HG03064 (cell line): Measurements from ENCODE around the gene MYEOV.
A peak's percentile ranks its signal among the peaks of the same experiment; 100 is the strongest.

Experiments
- ATAC-seq: cut with Tn5 transposase; IDR thresholded peaks from one replicate; pipeline ENCODE4 v1.9.1; 2021; ENCODE audit warnings: low read depth; ENCODE audit not compliant: unreplicated experiment

The MYEOV gene

DNA sequence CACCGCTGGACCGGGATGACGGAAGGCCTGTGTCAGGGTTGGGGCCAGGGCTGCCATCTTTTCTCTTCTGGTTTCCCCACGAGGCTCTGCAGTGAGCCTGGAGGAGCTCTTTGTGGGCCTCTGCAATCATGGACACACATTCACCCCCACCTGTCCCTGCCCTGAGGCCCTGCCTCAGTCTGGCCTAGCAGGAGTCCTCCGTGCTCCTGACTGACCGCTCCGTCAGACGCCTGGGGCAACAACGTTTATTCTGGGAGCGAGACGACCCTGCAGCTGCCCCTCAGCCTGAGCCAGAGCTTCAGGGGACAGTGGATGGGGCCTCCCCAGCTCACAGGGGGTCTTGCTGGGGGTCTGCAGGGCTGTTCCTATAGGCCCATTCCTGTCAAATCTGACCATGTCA, 8.2 kb upstream of the MYEOV start:
- ATAC-seq, result no peak

DNA sequence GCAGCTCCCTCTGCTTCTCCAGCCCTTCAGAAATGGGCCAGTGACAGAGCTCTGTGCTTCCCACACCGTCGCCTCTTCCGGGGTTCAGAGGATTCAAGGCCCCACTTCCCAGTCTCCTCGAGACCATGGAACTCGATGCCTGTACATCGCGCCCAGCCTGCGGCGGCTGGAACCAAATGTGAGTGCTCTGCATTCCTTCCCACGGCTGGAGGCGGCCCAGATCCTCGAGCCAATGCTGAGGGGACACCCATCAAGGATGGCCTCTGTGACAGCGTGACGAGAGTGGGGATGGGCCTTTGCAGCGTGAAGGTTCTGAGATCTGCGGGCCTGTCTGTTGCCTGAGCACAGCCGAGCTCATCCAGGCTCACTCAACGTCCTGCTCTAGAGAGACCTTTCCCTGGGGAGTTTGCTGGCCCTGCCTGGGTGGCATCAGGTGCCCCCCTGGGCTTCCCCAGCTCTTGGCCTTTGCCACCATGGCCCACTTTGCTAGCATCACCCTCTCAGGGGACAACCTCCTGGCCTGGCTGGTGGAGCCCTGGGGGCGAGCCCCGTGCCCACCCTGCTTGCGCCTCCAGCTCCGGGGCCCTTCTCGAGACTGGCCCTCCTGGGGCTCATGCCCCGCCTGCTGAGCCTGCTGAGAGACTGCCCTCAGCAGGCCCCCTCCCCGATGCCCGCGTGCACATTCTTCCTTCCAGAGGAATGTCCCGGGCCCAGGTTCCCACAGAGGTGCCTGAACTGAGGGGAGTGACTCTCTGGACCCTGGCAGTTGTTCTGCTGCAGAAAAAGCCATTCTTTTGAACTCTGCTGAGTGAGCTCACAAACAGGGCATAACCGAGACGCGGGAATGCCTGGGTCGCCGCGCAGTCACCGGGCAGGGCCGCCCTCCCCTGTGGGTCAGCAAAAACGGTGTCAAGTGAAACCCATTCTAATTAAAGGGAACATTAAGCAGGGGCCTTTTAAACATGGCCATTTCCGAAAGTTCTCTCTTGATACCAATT, 7.3 kb upstream of the MYEOV start:
- ATAC-seq, result no peak

DNA sequence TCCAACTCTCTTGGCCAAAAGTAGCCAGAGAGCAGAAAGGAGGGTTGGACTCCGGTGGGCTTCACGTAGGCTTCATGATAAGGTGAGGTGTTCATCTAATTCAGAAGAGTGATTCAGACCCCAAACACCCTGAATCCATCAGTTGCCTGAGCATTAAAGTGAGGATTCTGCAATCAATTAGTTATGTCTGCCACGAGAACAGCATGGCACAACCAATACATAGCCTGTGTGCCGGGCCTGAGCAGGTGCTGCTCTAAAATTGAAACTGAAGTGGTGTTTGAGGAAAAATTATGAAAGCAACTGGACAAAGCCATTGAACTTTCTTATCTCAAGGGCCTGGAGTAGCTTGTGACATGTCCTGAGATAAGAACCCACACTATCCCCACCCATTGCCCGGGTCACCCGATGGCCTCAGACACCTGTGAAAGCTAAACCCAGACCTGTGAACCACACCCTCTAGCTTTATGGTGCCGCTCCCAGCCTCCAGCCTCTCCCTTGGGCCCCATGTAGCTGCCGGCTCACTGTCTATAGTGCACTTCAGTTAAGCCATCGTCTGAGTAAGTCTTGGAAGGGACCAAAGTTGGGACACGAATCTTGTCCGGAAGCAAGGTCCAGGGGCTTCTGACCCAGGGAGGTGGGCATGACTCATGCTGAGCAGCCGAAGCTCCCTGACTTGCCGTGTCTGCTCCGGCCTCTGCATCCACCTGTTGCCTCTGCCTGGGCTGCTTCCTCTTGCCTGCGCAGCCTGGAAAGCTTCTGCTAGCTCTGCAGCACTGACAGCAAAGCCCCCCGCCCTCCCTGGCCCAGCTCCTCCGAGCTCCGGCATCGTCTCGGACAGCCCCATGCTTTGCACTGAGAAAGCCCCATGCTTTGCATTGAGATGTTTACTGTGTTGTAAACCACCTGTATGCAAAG, 5.7 kb upstream of the MYEOV start:
- no peak for ATAC-seq

DNA sequence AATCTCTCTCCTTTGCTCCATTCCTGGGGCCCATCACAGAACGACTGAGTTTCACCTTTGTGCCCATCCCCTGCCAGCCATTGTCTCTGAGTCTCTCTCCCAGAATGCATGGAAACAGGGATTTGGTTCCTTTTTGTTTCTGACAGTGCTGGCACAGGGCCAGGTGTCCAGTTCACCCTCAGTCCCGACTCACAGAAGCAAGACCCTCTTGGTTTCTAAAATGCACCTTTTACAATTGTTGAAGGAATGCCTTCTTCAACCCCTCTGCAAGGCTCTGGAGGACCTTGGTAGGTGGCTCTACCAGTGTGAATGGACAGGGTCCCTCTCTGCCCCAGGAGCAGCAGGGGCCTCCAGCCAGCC, 5.1 kb upstream of the MYEOV start:
- ATAC-seq, result no peak

DNA sequence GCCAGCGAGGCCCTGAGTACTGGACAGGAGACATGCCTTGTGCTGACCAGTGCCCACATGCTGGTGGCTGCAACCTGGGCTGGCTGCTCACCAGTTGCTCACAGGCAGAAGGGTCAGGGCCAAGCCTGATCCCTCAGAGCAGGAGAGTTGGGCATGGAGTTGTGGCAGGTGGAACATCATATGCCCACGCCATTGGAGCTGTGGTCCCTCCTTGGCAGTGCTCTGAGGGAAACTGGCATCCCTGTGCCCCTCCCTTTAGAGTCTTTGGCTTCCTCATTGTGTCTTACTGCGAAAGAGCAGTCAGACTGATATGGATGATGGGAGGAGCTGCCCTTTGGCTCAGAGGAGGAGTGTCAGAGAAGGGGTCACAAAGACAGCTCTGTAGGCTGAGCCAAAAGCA, 3.1 kb upstream of the MYEOV start:
- no peak for ATAC-seq

DNA sequence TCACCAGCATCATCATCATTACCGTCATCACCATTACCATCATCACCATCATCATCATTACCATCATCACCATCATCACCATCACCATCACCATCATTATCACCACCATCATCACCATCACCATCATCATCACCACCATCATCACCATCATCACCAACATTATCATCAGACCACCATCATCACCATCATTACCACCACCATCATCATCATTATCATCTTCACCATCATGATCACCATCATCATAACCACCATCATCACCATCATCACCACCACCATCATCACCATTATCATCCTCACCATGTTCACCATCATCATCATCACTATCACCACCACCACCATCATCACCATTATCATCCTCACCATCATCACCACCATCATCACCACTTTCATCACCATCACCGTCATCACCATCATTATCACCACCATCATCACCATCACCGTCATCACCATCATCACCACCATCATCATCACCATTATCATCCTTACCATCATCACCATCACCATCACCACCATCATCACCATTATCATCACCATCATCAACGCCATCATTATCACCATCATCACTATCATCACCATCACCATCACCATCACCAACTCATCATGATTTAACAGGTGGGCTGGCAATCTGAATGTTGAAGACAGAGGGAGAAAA, 2.4 kb upstream of the MYEOV start:
- no peak for ATAC-seq

DNA sequence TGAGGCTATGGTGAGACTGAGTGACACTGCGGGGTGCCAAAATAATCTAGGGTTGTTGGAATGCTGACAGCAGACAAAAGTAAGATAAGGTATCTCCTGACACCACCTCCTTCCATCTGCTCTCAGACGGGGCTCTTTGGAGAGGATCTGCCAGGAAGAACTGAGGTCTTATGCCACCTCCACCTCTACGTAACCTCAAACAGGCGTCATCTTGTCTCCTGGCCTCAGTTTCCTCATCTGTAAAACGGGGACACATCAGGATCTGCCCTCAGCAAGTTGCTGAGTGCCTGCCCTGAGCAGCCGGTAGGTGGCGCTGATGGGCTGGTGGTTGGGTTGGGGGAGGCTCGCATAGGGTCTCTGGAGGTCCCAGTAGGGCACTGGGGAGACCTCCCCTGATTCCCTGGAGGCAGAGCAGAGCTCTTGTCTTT, 1.7 kb upstream of the MYEOV start:
- ATAC-seq, result no peak

DNA sequence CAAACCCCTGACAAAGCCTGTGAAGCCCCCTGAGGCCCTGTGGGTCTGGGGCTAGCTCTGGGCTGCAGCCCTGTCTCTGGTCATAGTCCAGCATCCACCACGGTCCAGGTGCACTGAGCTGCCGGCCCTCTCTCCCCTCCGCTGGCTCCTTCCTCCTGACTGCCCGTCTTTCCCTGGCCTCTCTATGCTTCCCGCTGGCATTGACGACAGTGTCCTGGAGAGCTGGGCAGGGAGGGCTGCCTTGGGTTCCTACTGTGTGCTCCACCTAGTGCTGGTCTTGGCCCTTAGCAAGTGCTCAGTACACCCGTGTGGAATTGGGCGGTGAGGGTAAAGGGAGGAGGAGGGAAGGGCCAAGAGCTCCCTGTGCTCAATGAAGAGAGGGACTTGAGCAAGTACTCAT, 868 bp upstream of the MYEOV start:
- ATAC-seq, result no peak

DNA sequence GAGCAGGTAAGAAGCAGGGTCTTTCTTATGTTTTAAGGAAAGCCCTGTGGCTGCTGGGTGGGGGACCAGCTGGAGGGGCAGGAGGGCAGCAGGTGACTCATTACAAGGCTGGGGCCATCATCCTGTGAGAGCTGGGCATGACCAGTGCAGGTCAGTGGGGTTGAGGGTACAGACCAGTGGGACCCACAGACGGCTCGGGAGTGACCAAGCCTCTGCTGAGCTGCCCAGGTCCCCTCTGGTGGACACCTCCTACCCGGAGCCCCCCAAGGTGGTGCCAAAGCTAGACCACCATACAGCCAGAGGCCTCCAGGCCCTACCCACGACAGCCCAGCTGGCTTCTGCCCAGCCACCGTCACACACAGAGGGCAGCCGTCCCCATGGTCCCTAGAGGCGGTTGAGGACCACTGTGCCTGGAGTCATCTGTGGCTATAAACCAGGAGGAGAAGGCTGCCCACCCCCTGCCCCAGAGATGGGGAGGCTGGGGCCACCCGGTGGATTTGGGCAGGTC, 670 bp downstream of the MYEOV start:
- ATAC-seq, result no peak

DNA sequence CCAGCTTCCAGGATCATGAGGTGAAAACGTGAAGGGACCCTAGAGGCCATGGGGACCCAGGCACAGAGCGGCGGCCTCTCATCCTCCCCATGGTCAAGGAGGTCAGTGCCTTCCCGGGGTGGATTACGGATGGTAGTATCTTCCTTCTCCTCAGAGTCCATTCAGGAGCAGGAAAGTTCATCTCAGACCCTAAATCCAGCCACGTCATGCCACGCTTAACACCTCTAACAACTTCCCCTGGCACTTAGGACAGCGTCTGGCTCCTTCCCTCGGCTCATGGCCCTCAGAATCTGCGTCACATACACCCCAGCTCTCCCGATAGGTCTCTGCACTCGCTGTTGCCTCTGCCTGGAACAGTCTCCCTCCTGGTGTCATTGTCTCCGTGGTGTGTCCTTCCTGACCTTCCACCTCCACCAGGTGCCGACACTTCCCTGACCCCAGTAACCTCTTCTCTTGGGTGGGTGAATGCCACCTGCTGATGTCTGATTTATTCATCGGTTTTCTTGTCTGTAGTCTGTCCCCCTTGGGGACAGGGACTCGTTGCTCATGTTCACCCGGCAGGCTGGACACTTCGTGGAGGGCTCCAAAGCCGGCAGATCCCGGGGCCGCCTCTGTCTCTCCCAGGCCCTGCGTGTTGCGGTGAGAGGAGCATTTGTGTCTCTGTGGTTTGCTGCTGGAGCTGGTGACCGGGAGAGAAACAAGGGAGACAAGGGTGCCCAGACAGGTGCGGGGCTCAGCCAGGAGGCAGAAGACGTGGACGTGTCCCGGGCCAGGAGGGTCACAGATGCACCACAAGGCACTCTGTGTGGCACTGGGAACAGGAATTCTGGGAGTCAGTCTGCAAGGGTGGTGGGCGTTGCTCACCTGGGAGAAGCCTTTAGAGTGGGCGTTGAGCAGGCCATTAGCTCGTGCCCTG, 1.4 kb downstream of the MYEOV start:
- no peak for ATAC-seq

DNA sequence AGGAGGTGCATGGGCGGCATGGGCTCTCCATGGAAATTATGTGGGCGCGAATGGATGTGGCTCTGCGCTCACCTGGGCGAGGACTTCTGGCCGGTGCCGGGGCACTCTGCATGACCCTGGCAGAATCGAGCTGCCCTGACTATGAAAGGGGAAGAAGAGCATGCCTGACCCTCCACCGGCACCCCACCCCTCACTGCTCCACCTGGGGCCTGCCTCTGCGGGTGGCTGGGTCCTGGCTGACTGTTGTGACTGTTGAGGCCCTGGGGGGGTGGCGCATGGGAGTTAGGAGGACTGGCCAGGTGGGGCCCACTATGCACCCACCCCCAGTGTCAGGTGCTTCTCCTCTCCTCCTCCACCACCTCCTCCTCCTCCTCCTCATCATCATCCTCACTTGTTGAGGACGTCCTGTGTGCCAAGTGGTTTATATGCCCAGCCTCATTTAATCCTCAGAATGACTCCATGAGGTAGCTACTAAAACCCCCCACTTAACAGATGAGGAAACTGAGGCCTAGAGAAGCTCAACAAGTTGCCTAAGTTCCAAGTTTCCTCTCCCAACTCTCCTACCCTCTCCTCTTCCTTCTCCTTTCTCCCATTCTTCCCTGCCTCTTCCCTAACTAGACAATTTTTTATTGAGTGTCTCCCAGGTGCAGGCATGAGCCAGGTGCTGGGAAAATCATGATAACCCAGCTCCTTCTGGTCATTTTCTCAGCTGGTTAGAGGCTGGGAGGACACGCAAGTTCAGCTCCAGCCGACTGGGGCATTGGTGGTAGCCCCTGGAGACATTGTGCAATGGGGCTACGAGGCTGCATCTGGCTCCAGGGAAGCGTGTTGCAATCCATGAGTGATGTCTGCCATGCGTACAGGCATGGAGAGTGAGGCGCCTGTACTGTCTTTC, 2.3 kb downstream of the MYEOV start:
- no peak for ATAC-seq

DNA sequence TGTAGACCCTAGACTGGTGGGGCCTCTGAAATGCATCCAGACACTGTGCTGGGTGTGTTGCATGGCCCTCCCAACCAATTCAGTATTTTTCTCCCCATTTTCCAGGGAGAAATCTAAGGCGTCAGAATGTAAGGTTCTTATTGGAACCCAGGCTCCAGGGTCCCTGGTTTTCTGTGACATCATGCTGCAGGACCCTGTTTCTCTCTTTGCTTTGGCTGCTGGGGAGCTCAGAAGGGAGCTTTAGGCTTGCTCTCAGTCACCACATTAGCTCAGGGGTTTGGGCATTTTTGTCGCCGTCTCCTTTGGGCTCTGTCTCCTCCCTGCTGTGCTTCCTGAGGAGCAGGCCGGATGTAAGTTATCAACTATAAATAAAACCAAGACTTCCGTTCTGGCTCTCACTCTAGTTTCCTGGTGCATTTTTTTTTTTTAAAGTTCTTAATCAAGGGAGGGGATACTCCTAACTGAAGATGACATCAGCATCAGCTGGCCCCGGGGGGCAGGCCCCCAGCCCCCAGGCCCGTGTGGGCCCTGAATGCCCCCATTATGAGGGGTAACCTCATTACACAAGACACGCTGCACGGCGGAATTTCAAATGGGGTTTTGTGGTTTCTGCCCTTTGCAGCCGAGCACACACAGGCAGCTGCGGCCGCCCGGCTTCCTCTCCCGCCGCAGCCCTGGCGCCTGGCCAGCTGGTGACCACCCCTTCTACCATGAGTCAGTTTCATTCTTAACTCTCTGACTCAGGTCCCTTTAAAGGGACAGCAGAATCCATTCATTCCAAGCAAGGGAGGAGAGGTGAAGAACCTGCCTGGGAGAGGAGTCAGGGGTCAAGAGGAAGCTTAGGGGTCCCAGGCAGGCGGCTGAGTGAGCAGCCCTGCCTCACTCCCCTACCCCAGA, 3.2 kb downstream of the MYEOV start:
- peak; percentile 45 for ATAC-seq

DNA sequence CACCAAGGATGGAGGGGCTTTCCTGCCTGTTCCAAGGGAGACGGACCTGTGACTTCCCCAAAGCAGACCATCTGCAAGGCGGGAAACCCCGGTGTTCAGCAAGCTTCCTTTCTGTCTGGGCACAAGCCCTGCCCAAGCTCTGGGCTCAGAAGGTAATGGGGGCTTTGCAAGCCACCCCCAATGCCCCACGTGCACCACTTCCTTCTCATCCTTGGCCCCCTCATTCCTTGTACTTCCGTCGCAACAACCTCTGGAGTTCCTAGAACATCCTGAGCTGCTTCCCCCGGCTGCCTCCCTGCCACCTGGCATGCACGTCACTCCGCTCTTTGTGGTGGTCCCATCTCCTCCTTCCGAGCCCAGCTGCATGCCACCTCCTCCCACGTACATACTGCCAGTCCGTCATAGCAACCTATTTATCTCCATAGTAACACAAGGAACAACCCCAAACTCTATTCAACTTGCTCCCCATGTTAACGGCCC, 3.9 kb downstream of the MYEOV start:
- ATAC-seq, result peak; percentile 19

DNA sequence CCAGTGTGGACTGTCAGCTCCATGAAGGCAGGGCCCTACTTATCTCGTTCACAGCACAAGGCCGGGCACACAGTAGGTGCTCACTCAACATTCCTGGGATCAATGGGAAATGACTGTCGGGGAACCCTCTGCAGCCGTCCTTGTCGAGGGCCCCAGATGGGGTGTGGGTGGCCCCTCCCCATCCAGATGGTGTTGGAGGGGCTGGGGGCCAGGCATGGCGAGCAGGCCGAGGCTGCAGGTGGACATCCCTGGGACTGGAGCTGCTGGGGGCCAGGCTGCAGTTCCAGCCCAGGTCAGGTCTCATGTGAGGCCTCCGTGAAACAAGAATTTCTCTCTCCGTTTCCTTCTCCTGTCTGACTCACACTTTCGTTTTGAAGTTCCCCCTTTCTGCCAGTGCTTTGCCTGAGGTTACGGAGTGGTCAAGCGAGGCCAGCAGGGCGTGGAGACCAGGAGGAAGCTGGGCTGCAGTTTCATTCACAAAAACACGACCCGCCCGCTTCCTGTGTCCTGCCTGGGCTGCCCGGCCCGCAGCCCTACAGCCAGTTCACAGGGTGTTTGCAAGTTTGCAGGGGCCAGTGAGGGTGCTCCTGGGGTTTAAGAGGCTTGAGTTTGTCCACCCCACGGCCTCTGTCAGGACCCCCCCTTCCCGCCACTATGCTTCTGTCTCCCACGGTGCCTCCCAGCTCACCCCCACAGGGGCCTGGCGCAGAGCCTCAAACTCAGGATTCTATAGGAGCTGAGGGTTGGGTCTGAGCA, 4.5 kb downstream of the MYEOV start:
- peak; percentile 50 for ATAC-seq

DNA sequence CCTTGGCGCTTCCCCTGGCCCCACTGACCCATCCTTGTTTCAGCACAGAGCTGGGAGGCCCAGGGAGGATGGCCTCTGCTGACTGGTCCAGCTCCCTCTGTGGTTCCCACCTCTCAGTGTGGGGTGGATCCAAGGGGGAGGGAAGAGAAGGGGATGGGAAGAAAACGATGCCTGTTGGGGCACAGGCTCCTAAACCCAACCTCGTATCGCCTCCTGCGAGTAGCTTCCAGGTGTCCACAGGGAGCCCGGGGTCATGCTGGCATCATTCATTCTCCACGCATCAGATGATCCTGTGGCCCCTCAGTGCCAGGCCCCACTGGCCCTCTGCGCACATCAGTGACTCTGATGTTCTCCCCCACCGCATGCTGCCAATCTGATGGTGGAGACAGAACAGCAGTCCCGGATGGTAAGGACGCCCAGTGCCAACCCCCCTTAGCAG, 5.1 kb downstream of the MYEOV start:
- no peak for ATAC-seq

DNA sequence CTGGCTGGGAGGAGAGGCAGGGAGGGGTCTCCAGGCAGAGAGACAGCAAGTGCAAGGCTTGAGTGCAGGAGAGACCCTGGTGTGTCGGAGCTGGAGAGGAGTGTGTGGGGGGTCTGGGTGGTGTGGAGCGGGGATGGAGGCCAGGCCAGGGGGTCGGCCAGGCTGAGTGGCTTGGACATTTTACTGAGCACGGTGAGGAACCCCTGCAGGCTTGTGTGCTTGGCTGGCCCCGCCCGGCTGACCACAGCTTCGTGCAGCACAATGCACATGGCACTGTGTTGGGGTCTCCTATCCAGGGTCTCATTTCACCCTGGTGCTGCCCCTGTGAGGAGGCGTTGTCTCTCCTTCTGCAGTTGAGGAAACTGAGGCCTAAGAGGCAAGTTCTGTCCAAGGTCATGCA, 5.6 kb downstream of the MYEOV start:
- ATAC-seq, result no peak
